ENCODE data around the gene ATOH8. TPM values are rescaled to one million over a fixed set of nuclear protein-coding genes. Genes with fewer than 3 reads are reported as not detected.

Gene ATOH8
- total RNA-seq, 1 donor from 2014 or later: 13.8 TPM

- H3K4me1 Mint-ChIP-seq: peaks cover 5% of the 10 kb centered on the region
- H3K4me3 Mint-ChIP-seq: no peak overlapping the region
- peaks cover 23% of the 10 kb centered on the region for H3K27me3 Mint-ChIP-seq (ENCODE audit: low read depth)
- no peak overlapping the region for H3K27ac Mint-ChIP-seq
- TF ChIP-seq, protein P1, sequence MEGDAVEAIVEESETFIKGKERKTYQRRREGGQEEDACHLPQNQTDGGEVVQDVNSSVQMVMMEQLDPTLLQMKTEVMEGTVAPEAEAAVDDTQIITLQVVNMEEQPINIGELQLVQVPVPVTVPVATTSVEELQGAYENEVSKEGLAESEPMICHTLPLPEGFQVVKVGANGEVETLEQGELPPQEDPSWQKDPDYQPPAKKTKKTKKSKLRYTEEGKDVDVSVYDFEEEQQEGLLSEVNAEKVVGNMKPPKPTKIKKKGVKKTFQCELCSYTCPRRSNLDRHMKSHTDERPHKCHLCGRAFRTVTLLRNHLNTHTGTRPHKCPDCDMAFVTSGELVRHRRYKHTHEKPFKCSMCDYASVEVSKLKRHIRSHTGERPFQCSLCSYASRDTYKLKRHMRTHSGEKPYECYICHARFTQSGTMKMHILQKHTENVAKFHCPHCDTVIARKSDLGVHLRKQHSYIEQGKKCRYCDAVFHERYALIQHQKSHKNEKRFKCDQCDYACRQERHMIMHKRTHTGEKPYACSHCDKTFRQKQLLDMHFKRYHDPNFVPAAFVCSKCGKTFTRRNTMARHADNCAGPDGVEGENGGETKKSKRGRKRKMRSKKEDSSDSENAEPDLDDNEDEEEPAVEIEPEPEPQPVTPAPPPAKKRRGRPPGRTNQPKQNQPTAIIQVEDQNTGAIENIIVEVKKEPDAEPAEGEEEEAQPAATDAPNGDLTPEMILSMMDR (IDR thresholded peaks at IDR 0.05; ENCODE audit: unreplicated experiment): no peak
- no peak for DNase-seq (ENCODE audit: low spot score in 2 of 2, unreplicated experiment in 2 of 2)
- H3K9me3 Mint-ChIP-seq: peaks cover 4% of the 10 kb centered on the region
- H3K36me3 Mint-ChIP-seq: no peaks in the 10 kb centered on the region
Observed at GRCh38 chr2:85725451-85725850, 28.3 kb upstream of the ATOH8 start.

- Mint-ChIP-seq H3K9me3 (no peaks in the 10 kb centered on the region), H3K4me1 (peaks cover 12% of the 10 kb centered on the region), H3K27me3 (ENCODE audit: low read depth) (peaks cover 23% of the 10 kb centered on the region), H3K36me3 (no peaks in the 10 kb centered on the region), H3K4me3 (no peak overlapping the region), H3K27ac (no peak overlapping the region)
- DNase-seq (ENCODE audit: low spot score in 2 of 2, unreplicated experiment in 2 of 2): no peak
- TF ChIP-seq, protein P1 (IDR thresholded peaks at IDR 0.05; ENCODE audit: unreplicated experiment): no peak
Observed at GRCh38 chr2:85727798-85728197, 26.0 kb upstream of the ATOH8 start.

DNA sequence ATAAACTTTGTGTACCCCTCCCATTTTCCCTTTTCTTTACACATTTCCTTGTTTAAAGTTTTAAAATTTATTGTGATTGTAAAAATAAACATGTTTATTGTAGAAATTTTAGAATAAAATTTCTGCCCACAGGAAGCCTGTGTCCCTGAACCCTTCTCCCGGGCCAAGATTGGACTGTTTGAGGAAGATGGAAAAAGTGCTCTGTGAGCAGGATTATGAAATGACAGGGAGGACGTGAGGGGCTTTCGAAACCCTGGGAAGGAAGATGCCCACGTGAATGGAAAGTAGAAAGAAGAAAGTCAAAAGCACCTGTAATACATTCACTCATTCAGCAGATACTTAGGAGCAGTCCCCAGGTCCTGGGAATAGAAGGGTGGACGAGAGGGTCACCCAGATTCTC is 25.4 kb upstream of the ATOH8 start:
- DNase-seq (ENCODE audit: low spot score in 2 of 2, unreplicated experiment in 2 of 2): no peak
- H3K4me1 Mint-ChIP-seq: peaks cover 12% of the 10 kb centered on the region
- H3K9me3 Mint-ChIP-seq: no peaks in the 10 kb centered on the region
- H3K36me3 Mint-ChIP-seq: no peaks in the 10 kb centered on the region
- no peak overlapping the region for H3K4me3 Mint-ChIP-seq
- TF ChIP-seq, protein P1 (IDR thresholded peaks at IDR 0.05; ENCODE audit: unreplicated experiment): no peak
- no peak overlapping the region for H3K27ac Mint-ChIP-seq
- H3K27me3 Mint-ChIP-seq (ENCODE audit: low read depth): peaks cover 23% of the 10 kb centered on the region

GRCh38 chr2:85728883-85729824 is 24.6 kb upstream of the ATOH8 start:
- Mint-ChIP-seq H3K36me3 (no peaks in the 10 kb centered on the region), H3K4me3 (no peak overlapping the region), H3K4me1 (peaks cover 12% of the 10 kb centered on the region), H3K9me3 (no peaks in the 10 kb centered on the region), H3K27ac (no peak overlapping the region), H3K27me3 (ENCODE audit: low read depth) (peaks cover 26% of the 10 kb centered on the region)
- peak; percentile 82 to 96 for DNase-seq (ENCODE audit: low spot score in 2 of 2, unreplicated experiment in 2 of 2)
- TF ChIP-seq, protein P1 (IDR thresholded peaks at IDR 0.05; ENCODE audit: unreplicated experiment): peak; percentile 82

- peaks cover 12% of the 10 kb centered on the region for H3K4me1 Mint-ChIP-seq
- TF ChIP-seq, protein P1 (IDR thresholded peaks at IDR 0.05; ENCODE audit: unreplicated experiment): no peak
- H3K4me3 Mint-ChIP-seq: no peak overlapping the region
- no peaks in the 10 kb centered on the region for H3K9me3 Mint-ChIP-seq
- H3K27me3 Mint-ChIP-seq (ENCODE audit: low read depth): peaks cover 24% of the 10 kb centered on the region
- DNase-seq (ENCODE audit: low spot score in 2 of 2, unreplicated experiment in 2 of 2): no peak
- no peaks in the 10 kb centered on the region for H3K36me3 Mint-ChIP-seq
- no peak overlapping the region for H3K27ac Mint-ChIP-seq
Observed at GRCh38 chr2:85729825-85730510, 23.8 kb upstream of the ATOH8 start.

All from mesothelial cell of epicardium (in vitro differentiated cells).